GM10847 (cell line): ENCODE measurements around the gene HPS3.

Experiments
- POLR2A ChIP-seq: IDR thresholded peaks from 2 replicates; pipeline ENCODE4 v1.6.1; 2011; ENCODE audit not compliant: insufficient read length; ENCODE audit errors: extremely low read depth

HPS3 gene

DNA sequence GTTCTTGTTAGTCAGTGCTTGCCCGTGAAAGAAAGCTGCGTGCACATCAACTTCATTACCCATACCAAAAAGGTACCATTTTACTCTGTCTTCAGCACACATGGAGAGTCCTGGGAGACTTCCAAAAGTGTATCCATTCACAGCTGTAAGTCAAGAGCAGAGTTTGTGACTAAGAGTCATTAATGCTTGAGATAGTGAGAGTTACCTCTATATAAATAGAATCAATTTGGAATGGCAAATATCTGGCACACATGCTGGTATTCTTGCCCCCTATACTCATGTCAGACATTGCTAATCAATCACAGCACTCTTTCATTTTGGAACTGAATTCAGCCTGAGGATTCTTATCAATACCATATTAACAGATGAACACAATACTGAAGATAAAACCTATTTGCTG, 78.0 kb downstream of the HPS3 start:
- no peak for TF ChIP-seq POLR2A

DNA sequence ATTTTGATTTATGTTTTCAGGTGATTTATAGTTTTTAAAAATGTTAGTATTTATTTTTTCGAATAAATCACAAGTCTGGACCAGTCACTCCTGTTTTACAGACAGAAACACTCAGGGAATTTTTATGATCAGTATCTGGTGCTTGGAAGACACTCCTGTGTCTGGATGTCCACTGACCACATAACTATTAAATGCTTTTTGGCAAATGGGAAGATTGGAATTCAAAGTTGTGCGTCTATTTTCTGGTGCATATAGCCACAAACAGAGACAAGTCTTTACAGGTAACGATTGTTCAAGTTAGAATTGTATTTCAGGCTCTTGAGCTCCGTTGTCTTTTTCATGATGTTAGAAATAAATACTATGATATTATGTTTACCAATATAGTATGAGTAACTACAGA, 80.0 kb downstream of the HPS3 start:
- TF ChIP-seq POLR2A = no peak

DNA sequence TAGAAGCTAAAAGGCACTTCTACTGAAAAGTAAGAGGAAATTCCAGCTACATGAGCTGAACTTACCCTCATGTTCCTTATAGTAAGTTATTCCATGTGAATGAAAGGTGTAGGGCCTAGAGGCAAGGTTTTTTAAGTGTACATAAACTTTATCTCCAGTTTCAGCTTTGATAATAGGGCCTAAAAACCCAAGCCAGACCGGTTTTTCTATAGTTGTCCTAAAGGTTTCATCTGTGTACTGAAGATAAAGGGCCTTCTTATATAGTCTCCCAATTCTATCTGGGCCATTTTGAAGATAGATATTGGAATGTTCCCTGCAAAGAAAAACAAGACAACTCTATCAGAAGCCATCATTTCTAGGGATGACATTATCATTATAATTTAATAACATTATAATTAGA, 82.9 kb downstream of the HPS3 start:
- no peak for TF ChIP-seq POLR2A

DNA sequence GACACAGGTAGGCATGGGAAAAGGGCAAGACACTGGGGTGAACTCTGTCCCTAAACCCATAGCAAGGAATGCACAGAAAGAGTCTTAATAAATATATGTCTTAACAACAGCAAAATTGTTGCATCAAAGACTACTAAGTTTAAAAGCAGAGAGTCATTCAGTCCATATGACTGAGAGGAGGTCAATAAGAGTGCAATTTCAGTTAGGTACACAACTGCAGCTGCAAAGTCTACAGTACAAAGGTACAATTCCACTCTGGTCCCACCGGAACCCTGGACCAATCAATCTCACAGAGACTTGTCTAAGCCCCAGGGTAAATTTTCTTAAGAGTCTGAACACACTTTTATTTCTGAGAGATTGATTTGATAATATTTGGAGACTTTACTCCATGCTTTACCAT, 85.3 kb downstream of the HPS3 start:
- TF ChIP-seq POLR2A = no peak

DNA sequence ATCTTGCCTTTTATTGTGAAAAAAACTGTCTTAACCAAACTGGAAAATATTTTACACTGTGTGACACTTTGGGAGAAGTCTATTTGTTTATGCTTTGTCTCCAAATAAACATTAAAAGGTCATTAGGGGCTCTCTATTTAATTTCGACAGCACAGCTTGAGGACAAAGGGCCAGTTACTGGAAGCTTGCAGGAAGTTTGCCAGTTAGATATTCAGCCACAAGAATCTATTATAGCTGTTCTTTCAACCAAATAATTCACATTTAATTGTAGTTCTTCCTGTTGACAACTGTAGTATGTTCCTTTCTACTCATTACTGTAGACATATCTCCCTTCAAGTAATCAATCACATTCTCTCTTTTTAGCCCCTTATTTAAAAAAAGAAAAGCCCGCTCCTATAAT, 86.1 kb downstream of the HPS3 start:
- no peak for TF ChIP-seq POLR2A

DNA sequence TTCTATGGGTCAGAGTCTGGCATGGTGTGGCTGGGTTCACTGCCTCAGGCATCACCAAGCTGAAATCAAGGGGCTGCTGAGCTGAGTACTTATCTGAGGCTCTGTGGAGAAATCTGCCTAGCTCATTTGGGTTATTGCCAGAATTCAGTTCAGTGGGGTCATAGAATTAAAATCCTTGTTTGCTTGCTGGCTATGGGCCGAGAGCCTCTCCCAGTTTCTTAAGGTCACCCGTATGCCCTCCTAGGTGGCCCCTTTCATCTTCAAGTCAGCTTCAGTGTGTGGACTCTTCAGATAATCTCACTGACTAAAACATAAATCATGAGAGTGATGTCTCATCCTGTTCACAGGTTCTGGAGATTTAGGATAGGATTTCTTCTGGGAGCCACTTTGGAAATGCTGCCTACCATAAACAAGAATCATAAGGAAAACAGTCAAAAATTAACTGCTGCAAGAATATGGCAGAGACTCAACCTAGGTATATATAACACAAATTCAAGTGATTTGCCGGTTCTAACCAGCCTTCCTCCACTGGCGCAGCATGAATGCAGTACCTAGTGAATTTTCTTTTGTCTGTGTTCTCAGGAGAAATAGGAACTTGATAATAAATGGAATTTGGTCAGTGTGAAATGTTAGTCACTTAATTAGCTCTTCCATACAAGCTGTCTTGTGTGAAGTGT, 86.9 kb downstream of the HPS3 start:
- no peak for TF ChIP-seq POLR2A

DNA sequence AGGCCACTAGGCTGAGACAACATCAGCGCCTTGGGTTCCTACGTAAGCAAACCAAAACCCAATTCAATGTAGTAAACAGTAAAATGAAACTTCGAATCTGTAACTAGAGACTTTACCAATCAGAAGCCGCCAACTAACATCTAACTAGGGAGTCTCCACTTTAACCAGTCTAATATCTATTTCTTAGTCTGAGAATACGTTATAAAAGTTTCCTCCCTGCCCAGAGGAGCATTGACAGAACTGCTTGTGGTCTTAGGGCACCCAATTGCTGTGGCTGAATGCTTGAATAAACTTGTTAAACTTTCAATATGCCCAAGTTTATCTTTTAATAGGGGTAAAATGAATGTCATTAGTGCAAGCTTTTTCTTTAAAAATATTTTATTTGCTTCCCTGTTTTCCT, 87.9 kb downstream of the HPS3 start:
- TF ChIP-seq POLR2A = no peak

DNA sequence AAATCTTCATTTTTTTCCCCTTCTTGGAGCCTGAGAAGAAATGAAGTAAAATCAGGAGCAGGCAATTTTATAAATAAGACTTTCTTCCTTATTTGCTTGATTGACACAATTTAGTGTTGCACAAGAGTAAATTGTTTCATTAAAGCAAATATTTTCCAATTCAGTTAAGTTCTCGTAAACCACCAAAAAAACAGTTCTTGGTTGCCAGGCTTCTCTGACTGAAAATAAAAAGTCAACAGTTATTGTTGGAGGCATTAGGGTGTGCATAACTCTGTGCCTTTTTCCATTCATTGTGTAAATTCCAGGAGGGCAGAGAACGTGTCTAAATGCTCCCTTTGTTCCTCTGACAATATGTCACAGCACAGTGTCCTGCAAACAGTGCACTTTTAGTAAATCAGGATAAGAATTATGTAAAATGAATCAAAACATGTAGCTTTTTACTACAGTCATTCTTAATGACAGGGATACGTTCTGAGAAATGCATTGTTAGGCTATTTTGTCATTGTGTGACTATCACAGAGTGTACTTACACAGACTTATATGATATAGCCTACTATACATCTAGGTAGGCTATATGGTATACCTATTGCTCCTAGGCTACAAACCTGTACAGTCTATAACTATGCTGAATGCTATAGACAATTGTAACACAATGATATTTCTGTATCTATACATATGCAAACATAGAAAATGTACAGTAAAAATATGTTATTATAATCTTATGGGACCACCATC, 92.5 kb downstream of the HPS3 start, which contains the start of gene CP:
CP (minus strand) TSS at position 47 of the 735 bp plus-strand sequence; CDS start at position 10, 37 bp downstream.
- TF ChIP-seq POLR2A = no peak
